HG03175 (cell line): ENCODE results near the gene SPINK1.
"Not testable (repeated sequence)": the region's sequence is repeated elsewhere in the genome, so short reads cannot be mapped to it uniquely, and the experiment has no call there.

ENCODE experiments used
- ATAC-seq: cut with Tn5 transposase; IDR thresholded peaks from one replicate; pipeline ENCODE4 v1.9.1; 2021; ENCODE audit warnings: mild to moderate bottlenecking, moderate library complexity; ENCODE audit not compliant: unreplicated experiment

SPINK1 gene

GRCh38 chr5:147809830-147810666 is 21.4 kb downstream of the SPINK1 start:
- no peak for ATAC-seq

GRCh38 chr5:147805030-147805454 is 26.4 kb downstream of the SPINK1 start:
- ATAC-seq, result peak; percentile 94

- ATAC-seq, result no peak
Observed at GRCh38 chr5:147804334-147804733, 27.1 kb downstream of the SPINK1 start.

- no peak for ATAC-seq
Observed at GRCh38 chr5:147803926-147804325, 27.5 kb downstream of the SPINK1 start.

GRCh38 chr5:147803161-147803560 is 28.3 kb downstream of the SPINK1 start:
- not testable (repeated sequence) for ATAC-seq

- ATAC-seq, result no peak
Observed at GRCh38 chr5:147801461-147801860, 30.0 kb downstream of the SPINK1 start.

- ATAC-seq, result no peak
Observed at GRCh38 chr5:147800491-147800890, 31.0 kb downstream of the SPINK1 start.

- no peak for ATAC-seq
Observed at GRCh38 chr5:147796556-147797308, 34.7 kb downstream of the SPINK1 start.

- no peak for ATAC-seq
Observed at GRCh38 chr5:147791181-147791580, 40.3 kb downstream of the SPINK1 start.

GRCh38 chr5:147789820-147790219 is 41.7 kb downstream of the SPINK1 start:
- no peak for ATAC-seq

- no peak for ATAC-seq
Observed at GRCh38 chr5:147788023-147788422, 43.4 kb downstream of the SPINK1 start.

GRCh38 chr5:147786142-147786541 is 45.3 kb downstream of the SPINK1 start:
- ATAC-seq, result no peak

GRCh38 chr5:147784146-147784987 is 47.1 kb downstream of the SPINK1 start:
- no peak for ATAC-seq

GRCh38 chr5:147782110-147783028 is 49.1 kb downstream of the SPINK1 start, which contains the start of gene JAKMIP2:
TSS of gene JAKMIP2 (minus strand) at chr5:147782728. CDS start at chr5:147671806, 110,922 bp downstream.
- peak; percentile 66 for ATAC-seq

- ATAC-seq, result no peak
Observed at GRCh38 chr5:147780924-147781573, 50.4 kb downstream of the SPINK1 start.

GRCh38 chr5:147779694-147780093 is 51.8 kb downstream of the SPINK1 start:
- no peak for ATAC-seq

- ATAC-seq, result no peak
Observed at GRCh38 chr5:147776989-147777388, 54.5 kb downstream of the SPINK1 start.
